Neutrophil (primary cell): ENCODE measurements around the gene RUNDC1.
A peak's percentile ranks its signal among the peaks of the same experiment; 100 is the strongest.

ENCODE experiments used
- H3K27ac ChIP-seq: fragments of 200-600 bp; sonication (generic); 2 replicates; pipeline ENCODE4 v1.5.1; 2016; ENCODE audit warnings: mild to moderate bottlenecking, moderate library complexity
- H3K27me3 ChIP-seq: fragments of 200-600 bp; sonication (generic); 2 replicates; pipeline ENCODE4 v1.6.0; 2016; ENCODE audit warnings: mild to moderate bottlenecking
- H3K36me3 ChIP-seq: fragments of 200-600 bp; sonication (generic); 2 replicates; pipeline ENCODE4 v1.5.1; 2017
- H3K4me1 ChIP-seq, 2 experiments: fragments of 200-600 bp in 1 of 2; sonication (generic) in 1 of 2; 1 replicate in 1 of 2; 2 replicates in 1 of 2; pipeline versions ENCODE4 v1.5.1 to v1.6.1; 2013 to 2016; ENCODE audit warnings: low read depth in 1 of 2, low read length in 1 of 2, mild to moderate bottlenecking in 1 of 2, moderate library complexity in 1 of 2; ENCODE audit not compliant: control insufficient read depth in 1 of 2, insufficient read depth in 1 of 2
- H3K4me3 ChIP-seq, 2 experiments: fragments of 200-600 bp in 1 of 2; sonication (generic) in 1 of 2; 1 replicate in 1 of 2; 2 replicates in 1 of 2; pipeline ENCODE4 v1.5.1; 2013 to 2016; ENCODE audit warnings: low read depth in 1 of 2, low read length in 1 of 2, mild to moderate bottlenecking in 1 of 2, moderate library complexity in 1 of 2
- H3K9me3 ChIP-seq: fragments of 200-600 bp; sonication (generic); 2 replicates; pipeline ENCODE4 v1.5.1; 2016
- CTCF ChIP-seq: fragments of 200-600 bp; sonication (generic); IDR thresholded peaks from 2 replicates; pipeline ENCODE4 v1.5.1; 2016; ENCODE audit warnings: antibody characterized with exemption

Gene RUNDC1

GRCh38 chr17:43020030-43020621 is 39.8 kb downstream of the RUNDC1 start:
- Histone ChIP-seq H3K4me3 (peak overlapping the region in 1 of 2 experiments; percentile 15), H3K27me3 (peaks cover 11% of the 10 kb centered on the region), H3K27ac (peak overlapping the region; percentile 74), H3K9me3 (no peaks in the 10 kb centered on the region), H3K36me3 (peaks cover 17% of the 10 kb centered on the region), H3K4me1 (peaks cover 69 to 70% of the 10 kb centered on the region in 2 experiments)
- no peak for TF ChIP-seq CTCF

- TF ChIP-seq CTCF: no peak
- Histone ChIP-seq H3K4me1 (peaks cover 61% of the 10 kb centered on the region in 2 experiments), H3K27me3 (peaks cover 21% of the 10 kb centered on the region), H3K9me3 (no peaks in the 10 kb centered on the region), H3K27ac (peak overlapping the region; percentile 69), H3K36me3 (peaks cover 7% of the 10 kb centered on the region), H3K4me3 (peak overlapping the region; percentile 92)
Observed at GRCh38 chr17:43020789-43021740, 40.7 kb downstream of the RUNDC1 start.

GRCh38 chr17:43021741-43022512 is 41.6 kb downstream of the RUNDC1 start, which contains the start of gene VAT1:
TSS of gene VAT1 (minus strand) at chr17:43022385. CDS start at chr17:43022322, 63 bp downstream.
- peaks cover 60 to 61% of the 10 kb centered on the region in 2 experiments for H3K4me1 ChIP-seq
- peak within 1 kb of the TSS; percentile 92 for H3K4me3 ChIP-seq
- peak within 1 kb of the TSS; percentile 69 for H3K27ac ChIP-seq
- TF ChIP-seq CTCF: no peak
- H3K9me3 ChIP-seq: no peaks in the 10 kb centered on the region
- no peaks in the 10 kb centered on the region for H3K36me3 ChIP-seq
- H3K27me3 ChIP-seq: peaks cover 28% of the 10 kb centered on the region

- Histone ChIP-seq H3K9me3 (no peaks in the 10 kb centered on the region), H3K27me3 (peaks cover 28% of the 10 kb centered on the region), H3K27ac (peak within 1 kb of the TSS; percentile 59), H3K4me1 (peaks cover 40 to 42% of the 10 kb centered on the region in 2 experiments), H3K36me3 (no peaks in the 10 kb centered on the region), H3K4me3 (peak within 1 kb of the TSS; percentile 63)
- peak; percentile 14 for TF ChIP-seq CTCF
Observed at GRCh38 chr17:43024407-43025289, 44.3 kb downstream of the RUNDC1 start, which contains the start of gene RND2. TSS of gene RND2 (plus strand) at chr17:43025231. CDS start at chr17:43025348, 117 bp downstream.
